H1 (cell line): ENCODE results near the gene PLCB1. TPM values are rescaled to one million over a fixed set of nuclear protein-coding genes. Genes with fewer than 3 reads are reported as not detected.

Experiments used
- CTCF ChIA-PET: fragments of 300-600 bp; sonication (Branson Sonifier 250); formaldehyde crosslinking; loops from one replicate; lab custom pipeline; 2021; ENCODE audit not compliant: partially characterized antibody; lab: Charles Lee
- POLR2A ChIA-PET: fragments of 300-600 bp; sonication (Branson Sonifier 250); formaldehyde crosslinking; loops from one replicate; lab custom pipeline; 2021; ENCODE audit warnings: inconsistent platforms; ENCODE audit not compliant: partially characterized antibody; lab: Charles Lee
- DNase-seq, 2 experiments: peaks; one replicate each; pipeline versions ENCODE4 v3.0.0 to v3.0.0-alpha.2; 2010 to 2022; ENCODE audit warnings: low spot score in 2 of 2, low read depth in 1 of 2, mixed read lengths in 1 of 2
- FAIRE-seq: peaks from 2 replicates; lab custom pipeline; 2011; peaks lifted over from hg19 to GRCh38; lab: Jason Lieb, UNC
- H2AFZ ChIP-seq: 2 replicates; pipeline ENCODE4 v1.8.1; 2012; ENCODE audit warnings: low read length, inconsistent platforms
- H2AK5ac ChIP-seq: 2 replicates; pipeline ENCODE4 v1.6.1; 2013; ENCODE audit warnings: low read depth, low read length
- H2BK120ac ChIP-seq: replicated peaks from 2 replicates; pipeline ENCODE3; 2013; ENCODE audit warnings: low read depth, low read length, inconsistent platforms
- H2BK12ac ChIP-seq: 2 replicates; pipeline ENCODE4 v1.6.1; 2013; ENCODE audit warnings: low read depth, low read length
- H2BK15ac ChIP-seq: 2 replicates; pipeline ENCODE4 v1.6.1; 2013; ENCODE audit warnings: low read length
- H2BK20ac ChIP-seq: 2 replicates; pipeline ENCODE4 v1.6.1; 2013; ENCODE audit warnings: low read length
- H2BK5ac ChIP-seq: 2 replicates; pipeline ENCODE4 v1.6.1; 2013; ENCODE audit warnings: low read depth, low read length
- H3K14ac ChIP-seq: 2 replicates; pipeline ENCODE4 v1.6.1; 2013; ENCODE audit warnings: inconsistent platforms; ENCODE audit not compliant: insufficient read length
- H3K18ac ChIP-seq: 2 replicates; pipeline ENCODE4 v1.6.1; 2013; ENCODE audit warnings: low read length; ENCODE audit errors: extremely low read depth
- H3K23ac ChIP-seq: 2 replicates; pipeline ENCODE4 v1.6.1; 2013; ENCODE audit warnings: inconsistent platforms; ENCODE audit not compliant: insufficient read length
- H3K23me2 ChIP-seq: 2 replicates; pipeline ENCODE4 v1.6.1; 2013; ENCODE audit warnings: low read depth, low read length
- H3K27ac ChIP-seq: 2 replicates; pipeline ENCODE4 v1.6.1; 2011; ENCODE audit warnings: low read depth, low read length, inconsistent platforms
- H3K27me3 ChIP-seq, 4 experiments: replicated peaks in 1 of 4; 1 replicate in 1 of 4; 2 replicates in 3 of 4; pipeline versions ENCODE4 v1.6.1 to v1.8.1; 2011 to 2013; ENCODE audit warnings: low read length in 3 of 4, mild to moderate bottlenecking in 3 of 4, inconsistent platforms in 2 of 4, mixed read lengths in 2 of 4, moderate library complexity in 1 of 4; ENCODE audit not compliant: control insufficient read depth in 3 of 4, insufficient read depth in 3 of 4; ENCODE audit errors: extremely low read depth in 1 of 4
- H3K36me3 ChIP-seq, 4 experiments: 2 replicates each; pipeline versions ENCODE4 v1.6.1 to v1.8.1; 2011 to 2013; ENCODE audit warnings: mild to moderate bottlenecking in 4 of 4, low read length in 3 of 4, moderate library complexity in 2 of 4, control low read depth in 1 of 4, inconsistent platforms in 1 of 4; ENCODE audit not compliant: insufficient read depth in 4 of 4, control insufficient read depth in 2 of 4
- H3K4ac ChIP-seq: replicated peaks from 2 replicates; pipeline ENCODE3; 2013; ENCODE audit warnings: low read length, low read depth, mixed read lengths, inconsistent platforms; ENCODE audit not compliant: insufficient read length
- H3K4me1 ChIP-seq, 4 experiments: replicated peaks in 1 of 4; 1 replicate in 1 of 4; 2 replicates in 3 of 4; pipeline versions ENCODE4 v1.6.1 to v1.8.1; 2011 to 2013; ENCODE audit warnings: low read length in 3 of 4, inconsistent platforms in 2 of 4, mixed read lengths in 1 of 4; ENCODE audit not compliant: insufficient read depth in 4 of 4, control insufficient read depth in 3 of 4
- H3K4me2 ChIP-seq, 2 experiments: 2 replicates each; pipeline versions ENCODE4 v1.6.1 to v1.8.1; 2011 to 2013; ENCODE audit warnings: low read depth in 2 of 2, low read length in 2 of 2, control low read depth in 1 of 2, inconsistent platforms in 1 of 2, mild to moderate bottlenecking in 1 of 2; ENCODE audit not compliant: insufficient read depth in 1 of 2
- H3K4me3 ChIP-seq, 4 experiments: fragments of 200-600, 300-600 bp in 1 of 4; sonication (generic), shearing (Covaris generic), sonication (Bioruptor Twin) in 1 of 4; 2 replicates each; pipeline versions ENCODE4 v1.5.1 to v1.8.1; 2011 to 2016; ENCODE audit warnings: low read length in 4 of 4, low read depth in 3 of 4, control low read depth in 2 of 4, inconsistent platforms in 2 of 4, mild to moderate bottlenecking in 2 of 4, mixed read lengths in 1 of 4, moderate library complexity in 1 of 4; ENCODE audit not compliant: insufficient read depth in 2 of 4; ENCODE audit errors: extremely low read depth in 1 of 4
- H3K56ac ChIP-seq: replicated peaks from 2 replicates; pipeline ENCODE3; 2013; ENCODE audit warnings: low read depth, mild to moderate bottlenecking, mixed read lengths, low read length, inconsistent platforms; ENCODE audit not compliant: insufficient read length
- H3K79me1 ChIP-seq: 2 replicates; pipeline ENCODE4 v1.6.1; 2013; ENCODE audit warnings: low read depth, low read length, control low read depth
- H3K79me2 ChIP-seq, 2 experiments: 2 replicates each; pipeline versions ENCODE4 v1.6.1 to v1.8.1; 2012 to 2013; ENCODE audit warnings: low read length in 2 of 2, mild to moderate bottlenecking in 2 of 2, inconsistent platforms in 1 of 2; ENCODE audit not compliant: insufficient read depth in 2 of 2, control insufficient read depth in 1 of 2
- H3K9ac ChIP-seq, 4 experiments: replicated peaks in 1 of 4; 1 replicate in 1 of 4; 2 replicates in 3 of 4; pipeline versions ENCODE4 v1.6.1 to v1.8.1; 2011 to 2013; ENCODE audit warnings: low read depth in 3 of 4, low read length in 3 of 4, control low read depth in 2 of 4, mild to moderate bottlenecking in 2 of 4, moderate library complexity in 2 of 4, inconsistent platforms in 1 of 4; ENCODE audit errors: extremely low read depth in 1 of 4
- H3K9me3 ChIP-seq, 2 experiments: 2 replicates each; pipeline versions ENCODE4 v1.6.1 to v1.8.1; 2012 to 2013; ENCODE audit warnings: mild to moderate bottlenecking in 2 of 2, moderate library complexity in 2 of 2, control low read depth in 1 of 2, inconsistent platforms in 1 of 2, low read depth in 1 of 2, low read length in 1 of 2, mixed read lengths in 1 of 2; ENCODE audit not compliant: insufficient read depth in 2 of 2
- H4K20me1 ChIP-seq, 2 experiments: replicated peaks in 1 of 2; 2 replicates each; pipeline versions ENCODE3 to v1.8.1; 2011 to 2013; ENCODE audit warnings: inconsistent platforms in 2 of 2, low read length in 2 of 2, mild to moderate bottlenecking in 1 of 2; ENCODE audit not compliant: insufficient read depth in 2 of 2, control insufficient read depth in 1 of 2
- H4K5ac ChIP-seq: 2 replicates; pipeline ENCODE4 v1.6.1; 2013; ENCODE audit warnings: low read length, low read depth, mixed read lengths, inconsistent platforms; ENCODE audit not compliant: insufficient read length
- H4K8ac ChIP-seq: 2 replicates; pipeline ENCODE4 v1.8.0; 2013; ENCODE audit warnings: mild to moderate bottlenecking, moderate library complexity, low read length, inconsistent platforms; ENCODE audit not compliant: insufficient read depth; ENCODE audit errors: extremely low read depth
- H4K91ac ChIP-seq: replicated peaks from 2 replicates; pipeline ENCODE3; 2013; ENCODE audit warnings: low read length, mixed read lengths, inconsistent platforms; ENCODE audit not compliant: insufficient read length
- ASH2L ChIP-seq: fragments of 200-600, 300-600 bp; sonication (generic); IDR thresholded peaks from one replicate; pipeline ENCODE4 v1.7.1; 2017; ENCODE audit warnings: low read length
- CTCF ChIP-seq, 3 experiments: IDR thresholded peaks; 1 replicate in 2 of 3; 2 replicates in 1 of 3; pipeline versions ENCODE4 v1.5.1 to v1.6.1; 2011; ENCODE audit warnings: low read length in 3 of 3, mild to moderate bottlenecking in 3 of 3, inconsistent platforms in 2 of 3, low read depth in 1 of 3, moderate library complexity in 1 of 3; ENCODE audit not compliant: insufficient read depth in 1 of 3; ENCODE audit errors: control extremely low read depth in 1 of 3
- FOSL1 ChIP-seq: IDR thresholded peaks from 2 replicates; pipeline ENCODE4 v1.6.1; 2011; ENCODE audit warnings: mild to moderate bottlenecking, low read depth, low read length, moderate library complexity; ENCODE audit not compliant: insufficient read depth
- GABPA ChIP-seq: IDR thresholded peaks from 2 replicates; pipeline ENCODE4 v1.6.1; 2011; ENCODE audit warnings: mild to moderate bottlenecking, low read length, moderate library complexity, borderline replicate concordance; ENCODE audit not compliant: insufficient read depth
- HDAC2 ChIP-seq, 2 experiments: fragments of 300-600 bp in 1 of 2; sonication (generic) in 1 of 2; IDR thresholded peaks; 2 replicates each; pipeline ENCODE4 v1.6.1; 2011 to 2012; ENCODE audit warnings: low read depth in 2 of 2, low read length in 2 of 2, mild to moderate bottlenecking in 2 of 2, moderate library complexity in 2 of 2, borderline replicate concordance in 1 of 2, inconsistent platforms in 1 of 2
- HDAC6 ChIP-seq: IDR thresholded peaks from one replicate; pipeline ENCODE4 v1.7.1; 2012; ENCODE audit warnings: low read depth, mild to moderate bottlenecking, inconsistent platforms, low read length, moderate library complexity
- JUN ChIP-seq: IDR thresholded peaks from 2 replicates; pipeline ENCODE4 v1.6.1; 2011; ENCODE audit warnings: low read depth, mild to moderate bottlenecking, improper control_type of control experiment, low read length
- KDM5A ChIP-seq: fragments of 200-600 bp; IDR thresholded peaks from 2 replicates; pipeline ENCODE4 v1.7.1; 2012; ENCODE audit warnings: mild to moderate bottlenecking, low read length, inconsistent platforms, mixed read lengths
- RAD21 ChIP-seq, 2 experiments: IDR thresholded peaks in 1 of 2; conservative IDR thresholded peaks in 1 of 2; 2 replicates each; pipeline ENCODE4 v1.6.1; 2011; ENCODE audit warnings: low read depth in 2 of 2, low read length in 2 of 2, improper control_type of control experiment in 1 of 2, inconsistent platforms in 1 of 2, mild to moderate bottlenecking in 1 of 2, moderate library complexity in 1 of 2
- RXRA ChIP-seq: IDR thresholded peaks from 2 replicates; pipeline ENCODE4 v1.6.1; 2011; ENCODE audit warnings: low read depth, mild to moderate bottlenecking, low read length, moderate library complexity; ENCODE audit not compliant: insufficient read depth
- TAF1 ChIP-seq: IDR thresholded peaks from 2 replicates; pipeline ENCODE4 v1.6.1; 2011; ENCODE audit warnings: mild to moderate bottlenecking, low read depth, low read length
- WGBS, 2 experiments: shearing (Covaris generic) in 1 of 2; methylation state at CpG; one replicate each; pipeline versions ENCODE4 v1.1.6 to v1.1.7; 2013 to 2015; ENCODE audit warnings: low lambda C conversion rate in 2 of 2, mixed read lengths in 2 of 2, inconsistent platforms in 1 of 2, low coverage in 1 of 2, missing lambda C conversion rate in 1 of 2; ENCODE audit not compliant: insufficient replicate concordance in 2 of 2, insufficient coverage in 1 of 2, insufficient read length in 1 of 2; ENCODE audit errors: extremely low coverage in 1 of 2, missing lambda C conversion rate in 1 of 2; 5-methylcytosine and 5-hydroxymethylcytosine counted together
- polyA plus RNA-seq, 7 experiments: library from polyadenylated mRNA; depleted of rRNA in 3 of 7; stranded (reverse) in 5 of 7; unstranded in 2 of 7; fragments of >200 nt in 5 of 7; fragments of 200-250 nt in 2 of 7; gene quantifications; 1 replicate in 5 of 7; 2 replicates in 1 of 7; 4 replicates in 1 of 7; pipeline versions ENCODE4 v1.2.1 to v1.2.3, GENCODE V29; 2011 to 2013; ENCODE audit warnings: missing spikeins in 2 of 7, mixed read lengths in 2 of 7
- total RNA-seq: library from RNA; stranded (reverse); fragmentation: NEBNext Ultra II Directional; extraction: Animal tissue kit (Norgen Biotek cat#: 25700); gene quantifications from 2 replicates; pipeline ENCODE4 v1.2.1, GENCODE V29; 2021

The PLCB1 gene
- total and polyA plus RNA-seq, 2 of the 8 experiments (the other 6 are each of a cell fraction or from before 2014, with no cell fraction given), result 2.6 to 9.1 TPM

GRCh38 chr20:8097307-8097706 is 34.8 kb upstream of the PLCB1 start:
- FAIRE-seq, result no peak
- no peak overlapping the region for H2BK15ac ChIP-seq
- no peak overlapping the region for H3K4me3 ChIP-seq
- H2BK20ac ChIP-seq, result no peak overlapping the region
- no peak overlapping the region for H2BK120ac ChIP-seq
- no peak overlapping the region for H2AFZ ChIP-seq
- H2BK12ac ChIP-seq, result no peak overlapping the region
- H3K4me1 ChIP-seq, result no peaks in the 10 kb centered on the region
- H3K36me3 ChIP-seq, result no peaks in the 10 kb centered on the region
- H2BK5ac ChIP-seq, result no peak overlapping the region
- H3K27me3 ChIP-seq, result no peaks in the 10 kb centered on the region; a peak in 1 of 7 replicates
- no peaks in the 10 kb centered on the region for H3K9me3 ChIP-seq
- no peak overlapping the region for H3K27ac ChIP-seq
- TF ChIP-seq TAF1 (no peak), HDAC2 (IDR thresholded peaks at IDR 0.05; ENCODE audit: borderline replicate concordance in 1 of 2, low read depth in 2 of 2, low read length in 2 of 2) (no peak), ASH2L (no peak), JUN (no peak), HDAC6 (no peak), KDM5A (no peak), RXRA (no peak), RAD21 (IDR thresholded peaks at IDR 0.05 in 1 of 2, conservative IDR thresholded peaks at IDR 0.05 in 1 of 2; ENCODE audit: low read depth in 2 of 2, low read length in 2 of 2) (no peak), GABPA (no peak), CTCF (IDR thresholded peaks at IDR 0.05; ENCODE audit: control extremely low read depth in 1 of 3, insufficient read depth in 1 of 3, low read depth in 1 of 3, low read length in 3 of 3) (no peak), FOSL1 (no peak)
- H3K79me2 ChIP-seq, result no peaks in the 10 kb centered on the region
- 45% methylated on average over 2 of the region's 2 CpGs; no CpG with 5 or more reads in 1 of the 2 experiments for WGBS, 2 experiments
- H3K4me2 ChIP-seq, result no peak overlapping the region
- H4K5ac ChIP-seq, result no peak overlapping the region
- H3K4ac ChIP-seq, result no peak overlapping the region
- no peak overlapping the region for H3K14ac ChIP-seq
- no peak for DNase-seq
- H3K56ac ChIP-seq, result no peak overlapping the region
- no peak overlapping the region for H3K9ac ChIP-seq
- H4K8ac ChIP-seq, result no peak overlapping the region
- CTCF ChIA-PET, result interaction anchor here (0.9 to 1.1 kb wide), 2 partner anchors 54 to 624 kb away, joined by 4 to 6 read pairs; no protein-coding TSS in a partner anchor
- H4K20me1 ChIP-seq, result no peaks in the 10 kb centered on the region
- POLR2A ChIA-PET, result no interaction called here
- no peaks in the 10 kb centered on the region for H3K79me1 ChIP-seq
- no peak overlapping the region for H3K18ac ChIP-seq
- no peak overlapping the region for H2AK5ac ChIP-seq
- H3K23me2 ChIP-seq, result no peaks in the 10 kb centered on the region
- no peak overlapping the region for H4K91ac ChIP-seq
- H3K23ac ChIP-seq, result no peak overlapping the region
